LNCaP clone FGC (cell line): ENCODE results near the gene ACTL7B.
"Not testable (repeated sequence)": the region's sequence is repeated elsewhere in the genome, so short reads cannot be mapped to it uniquely, and the experiment has no call there.

ENCODE experiments used
- DNase-seq: peaks from one replicate; pipeline ENCODE4 v3.0.0-alpha.2; 2011; ENCODE audit warnings: low read depth
- H3K4me3 ChIP-seq: 2 replicates; pipeline ENCODE4 v1.5.1; 2011; ENCODE audit warnings: mild to moderate bottlenecking, low read depth, low read length, control low read depth
- CTCF ChIP-seq: IDR thresholded peaks from 2 replicates; pipeline ENCODE4 v1.5.1; 2012; ENCODE audit warnings: mild to moderate bottlenecking; ENCODE audit not compliant: control insufficient read depth, insufficient read depth; ENCODE audit errors: extremely low read depth

Gene ACTL7B

GRCh38 chr9:108854641-108855528, 901 bp downstream of the ACTL7B start:
- TF ChIP-seq CTCF, result no peak
- DNase-seq, result no peak
- H3K4me3 ChIP-seq, result no peak overlapping the region

GRCh38 chr9:108854094-108854493, 1.7 kb downstream of the ACTL7B start:
- no peak overlapping the region for H3K4me3 ChIP-seq
- no peak for DNase-seq
- TF ChIP-seq CTCF, result no peak

- DNase-seq, result no peak
- H3K4me3 ChIP-seq, result no peak overlapping the region
- no peak for TF ChIP-seq CTCF
Observed at GRCh38 chr9:108852079-108852478, 3.7 kb downstream of the ACTL7B start.

GRCh38 chr9:108851138-108851537, 4.6 kb downstream of the ACTL7B start:
- no peak for TF ChIP-seq CTCF

GRCh38 chr9:108850293-108850897, 5.4 kb downstream of the ACTL7B start:
- peak; percentile 66 for TF ChIP-seq CTCF
- DNase-seq, result peak; percentile 19

More at GRCh38 chr9:108851138-108851537, 4.6 kb downstream of the ACTL7B start:
- no peak for DNase-seq
- no peak overlapping the region for H3K4me3 ChIP-seq

GRCh38 chr9:108848296-108848695, 7.5 kb downstream of the ACTL7B start:
- DNase-seq, H3K4me3 ChIP-seq: not testable (repeated sequence)

More at GRCh38 chr9:108850293-108850897, 5.4 kb downstream of the ACTL7B start:
- H3K4me3 ChIP-seq, result no peak overlapping the region

- no peak overlapping the region for H3K4me3 ChIP-seq
- TF ChIP-seq CTCF, result no peak
- no peak for DNase-seq
Observed at GRCh38 chr9:108845947-108846346, 9.8 kb downstream of the ACTL7B start.
